A549 (cell line): ENCODE data around the gene SLC39A13.

ENCODE experiments used
- CBX8 ChIP-seq: fragments of 200-600 bp; sonication (generic); IDR thresholded peaks from 2 replicates; pipeline ENCODE4 v1.6.1; 2016
- CTCF ChIP-seq: fragments of >200 bp; sonication (Bioruptor Twin); formaldehyde crosslinking; IDR thresholded peaks from 3 replicates; pipeline ENCODE4 v1.5.1; 2016
- EP300 ChIP-seq, 2 experiments: fragments of >200 bp; sonication (Bioruptor Twin); formaldehyde crosslinking; IDR thresholded peaks; 2 replicates in 1 of 2; 3 replicates in 1 of 2; pipeline ENCODE4 v1.6.1; 2016 to 2017
- FOSB ChIP-seq: fragments of 250-450 bp; sonication (Bioruptor Pico); IDR thresholded peaks from 2 replicates; pipeline ENCODE4 v1.5.0; 2020; ENCODE audit warnings: mild to moderate bottlenecking, moderate library complexity
- MYC ChIP-seq: IDR thresholded peaks from 2 replicates; pipeline ENCODE4 v1.6.1; 2012; ENCODE audit warnings: mild to moderate bottlenecking, inconsistent platforms, low read length, improper control_type of control experiment, borderline replicate concordance
- NR3C1 ChIP-seq: fragments of >200 bp; sonication (Bioruptor Twin); formaldehyde crosslinking; IDR thresholded peaks from 3 replicates; pipeline ENCODE4 v1.6.1; 2017
- POLR2A ChIP-seq: IDR thresholded peaks from 2 replicates; pipeline ENCODE4 v1.6.1; 2012; ENCODE audit warnings: mild to moderate bottlenecking, low read length
- RAD21 ChIP-seq, 2 experiments: fragments of >200 bp in 1 of 2; sonication (Bioruptor Twin) in 1 of 2; formaldehyde crosslinking in 1 of 2; IDR thresholded peaks in 1 of 2; conservative IDR thresholded peaks in 1 of 2; 2 replicates in 1 of 2; 3 replicates in 1 of 2; pipeline ENCODE4 v1.6.1; 2012 to 2018; ENCODE audit warnings: inconsistent platforms in 1 of 2
- REST ChIP-seq: fragments of 200-600 bp; sonication (generic); IDR thresholded peaks from 2 replicates; pipeline ENCODE4 v1.6.1; 2016; ENCODE audit warnings: antibody characterized with exemption, mild to moderate bottlenecking, moderate library complexity
- RFX5 ChIP-seq: fragments of 450-650 bp; IDR thresholded peaks from 2 replicates; pipeline ENCODE4 v1.7.1; 2014; ENCODE audit warnings: antibody characterized with exemption, mild to moderate bottlenecking, moderate library complexity
- SMC3 ChIP-seq: fragments of >200 bp; sonication (Bioruptor Twin); formaldehyde crosslinking; IDR thresholded peaks from 3 replicates; pipeline ENCODE4 v1.6.1; 2018; ENCODE audit warnings: inconsistent platforms
- TFCP2L1 ChIP-seq: fragments of 250-450 bp; sonication (Bioruptor Pico); IDR thresholded peaks from 2 replicates; pipeline ENCODE4 v1.5.0; 2021; ENCODE audit warnings: mild to moderate bottlenecking
- TF ChIP-seq, protein P1 (sequence below): IDR thresholded peaks from 2 replicates; pipeline ENCODE4 v1.6.1; 2012
- TF ChIP-seq, protein P2 (sequence below): IDR thresholded peaks from 2 replicates; pipeline ENCODE4 v1.6.1; 2012

DNA sequence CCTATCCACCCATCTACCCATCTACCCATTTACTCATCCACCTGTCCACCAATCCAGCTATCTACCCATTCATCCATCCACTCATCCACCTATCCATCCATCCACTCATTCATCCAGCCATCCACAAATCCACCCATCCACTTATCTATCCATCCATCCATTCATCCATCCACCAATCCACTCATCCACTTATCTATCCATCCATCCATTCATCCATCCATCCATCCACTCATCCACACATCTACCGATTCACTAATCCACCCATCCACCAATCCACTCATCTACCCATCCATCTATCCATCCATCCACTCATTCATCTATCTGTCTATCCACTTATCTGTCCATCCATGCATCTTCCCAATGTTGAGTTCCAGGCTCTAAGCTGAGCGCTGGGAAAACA is 28.3 kb upstream of the SLC39A13 start:
- TF ChIP-seq POLR2A (no peak), CTCF (no peak), TFCP2L1 (no peak), SMC3 (no peak), REST (no peak), RAD21 (conservative IDR thresholded peaks at IDR 0.05 in 1 of 2, IDR thresholded peaks at IDR 0.05 in 1 of 2) (no peak), EP300 (IDR thresholded peaks at IDR 0.05) (no peak), CBX8 (no peak), NR3C1 (no peak), MYC (no peak), FOSB (CRISPR knock-in tag) (no peak), RFX5 (no peak)
- TF ChIP-seq, protein P1, sequence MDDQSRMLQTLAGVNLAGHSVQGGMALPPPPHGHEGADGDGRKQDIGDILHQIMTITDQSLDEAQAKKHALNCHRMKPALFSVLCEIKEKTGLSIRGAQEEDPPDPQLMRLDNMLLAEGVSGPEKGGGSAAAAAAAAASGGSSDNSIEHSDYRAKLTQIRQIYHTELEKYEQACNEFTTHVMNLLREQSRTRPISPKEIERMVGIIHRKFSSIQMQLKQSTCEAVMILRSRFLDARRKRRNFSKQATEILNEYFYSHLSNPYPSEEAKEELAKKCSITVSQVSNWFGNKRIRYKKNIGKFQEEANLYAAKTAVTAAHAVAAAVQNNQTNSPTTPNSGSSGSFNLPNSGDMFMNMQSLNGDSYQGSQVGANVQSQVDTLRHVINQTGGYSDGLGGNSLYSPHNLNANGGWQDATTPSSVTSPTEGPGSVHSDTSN: no peak
- TF ChIP-seq, protein P2, sequence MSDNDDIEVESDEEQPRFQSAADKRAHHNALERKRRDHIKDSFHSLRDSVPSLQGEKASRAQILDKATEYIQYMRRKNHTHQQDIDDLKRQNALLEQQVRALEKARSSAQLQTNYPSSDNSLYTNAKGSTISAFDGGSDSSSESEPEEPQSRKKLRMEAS: no peak
